GM13977 (cell line): ENCODE data around the gene ZNF786.

Experiments
- DNase-seq: peaks from one replicate; pipeline ENCODE4 v3.0.0; 2012; ENCODE audit warnings: low spot score
- CTCF ChIP-seq: IDR thresholded peaks from 2 replicates; pipeline ENCODE4 v1.5.1; 2012; ENCODE audit warnings: mild to moderate bottlenecking, control low read depth; ENCODE audit not compliant: insufficient read depth; ENCODE audit errors: extremely low read depth, missing control alignments
- in situ Hi-C: fragments of 300-500 bp; cut with MboI; formaldehyde crosslinking; loops from one replicate; pipeline ENCODE4 v1.12.0; 2022; ENCODE audit warnings: low sequenced_read_pairs, low pct_unique_long_range_greater_than_20kb, mixed read lengths, inconsistent platforms; ENCODE audit not compliant: unreplicated experiment

The ZNF786 gene

GRCh38 chr7:149027055-149027454 lies 63.5 kb downstream of the ZNF786 start:
- in situ Hi-C loops: no loop called here
- TF ChIP-seq CTCF: no peak
- DNase-seq: peak; percentile 44

- in situ Hi-C loops: no loop called here
- no peak for TF ChIP-seq CTCF
- DNase-seq: no peak
Observed at GRCh38 chr7:149023662-149024061, 66.9 kb downstream of the ZNF786 start.

GRCh38 chr7:149022756-149023360 lies 67.7 kb downstream of the ZNF786 start:
- no peak for TF ChIP-seq CTCF
- no peak for DNase-seq
- in situ Hi-C loops: no loop called here

GRCh38 chr7:149021725-149022062 lies 68.8 kb downstream of the ZNF786 start:
- DNase-seq: no peak
- in situ Hi-C loops: no loop called here
- TF ChIP-seq CTCF: no peak

- in situ Hi-C loops: no loop called here
Observed at GRCh38 chr7:149020483-149020882, 70.0 kb downstream of the ZNF786 start.

More at GRCh38 chr7:149020483-149020882, 70.0 kb downstream of the ZNF786 start:
- no peak for TF ChIP-seq CTCF
- no peak for DNase-seq
